Stimulated activated CD4-positive, alpha-beta T cell treated with anti-CD3 and anti-CD28 coated beads, Interleukin-12 subunit alpha, Interleukin-12 subunit beta, amount 100 ng/mL, for 4 hours (primary cell): ENCODE data around the gene SSBP3.
"Not testable (repeated sequence)": the region's sequence is repeated elsewhere in the genome, so short reads cannot be mapped to it uniquely, and the experiment has no call there.

Experiments
- DNase-seq: peaks from one replicate; pipeline ENCODE4 v3.0.0-alpha.2; 2020

The SSBP3 gene

GRCh38 chr1:54406339-54407153 lies at the start of gene SSBP3:
Gene SSBP3, minus strand, starts transcription at chr1:54406394.
- DNase-seq, result peak; percentile 90

- DNase-seq, result no peak
Measured at GRCh38 chr1:54453509-54453908, 47.3 kb upstream of the SSBP3 start.

- no peak for DNase-seq
Measured at GRCh38 chr1:54453022-54453421, 46.8 kb upstream of the SSBP3 start.

- not testable (repeated sequence) for DNase-seq
Measured at GRCh38 chr1:54449431-54449830, 43.2 kb upstream of the SSBP3 start.

DNA sequence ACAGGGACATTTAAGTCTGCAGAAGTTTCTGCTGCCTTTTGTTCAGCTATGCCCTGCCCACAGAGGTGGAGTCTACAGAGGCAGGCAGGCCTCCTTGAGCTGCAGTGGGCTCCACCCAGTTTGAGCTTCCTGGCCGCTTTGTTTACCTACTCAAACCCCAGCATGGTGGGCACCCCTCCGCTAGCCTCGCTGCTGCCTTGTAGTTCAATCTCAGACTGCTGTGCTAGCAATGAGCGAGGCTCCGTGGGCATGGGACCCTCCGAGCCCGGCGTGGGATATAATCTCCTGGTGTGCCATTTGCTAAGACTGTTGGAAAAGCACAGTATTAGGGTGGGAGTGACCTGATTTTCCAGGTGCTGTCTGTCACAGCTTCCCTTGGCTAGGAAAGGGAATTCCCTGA lies 42.6 kb upstream of the SSBP3 start:
- DNase-seq, result not testable (repeated sequence)

- not testable (repeated sequence) for DNase-seq
Measured at GRCh38 chr1:54447081-54447480, 40.9 kb upstream of the SSBP3 start.

DNA sequence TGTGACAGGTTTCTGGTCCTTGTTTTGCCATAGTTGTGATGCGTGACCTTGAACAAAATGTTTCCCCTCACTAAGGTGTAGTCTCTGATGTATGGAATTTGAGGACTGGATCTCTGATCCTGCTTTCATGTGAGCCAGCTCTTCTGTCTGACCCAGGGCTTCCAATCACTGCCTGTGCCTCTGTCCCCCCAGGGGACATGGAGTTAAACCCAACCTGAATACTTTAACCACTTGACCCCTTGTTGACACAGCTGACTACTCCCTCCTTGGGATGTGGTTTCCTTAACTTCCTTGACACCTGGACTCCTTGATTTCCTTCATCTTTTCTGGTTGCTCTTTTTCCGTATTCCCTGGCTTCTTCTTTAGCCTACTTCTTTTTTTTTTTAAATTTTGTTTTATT lies 36.0 kb upstream of the SSBP3 start:
- no peak for DNase-seq

DNA sequence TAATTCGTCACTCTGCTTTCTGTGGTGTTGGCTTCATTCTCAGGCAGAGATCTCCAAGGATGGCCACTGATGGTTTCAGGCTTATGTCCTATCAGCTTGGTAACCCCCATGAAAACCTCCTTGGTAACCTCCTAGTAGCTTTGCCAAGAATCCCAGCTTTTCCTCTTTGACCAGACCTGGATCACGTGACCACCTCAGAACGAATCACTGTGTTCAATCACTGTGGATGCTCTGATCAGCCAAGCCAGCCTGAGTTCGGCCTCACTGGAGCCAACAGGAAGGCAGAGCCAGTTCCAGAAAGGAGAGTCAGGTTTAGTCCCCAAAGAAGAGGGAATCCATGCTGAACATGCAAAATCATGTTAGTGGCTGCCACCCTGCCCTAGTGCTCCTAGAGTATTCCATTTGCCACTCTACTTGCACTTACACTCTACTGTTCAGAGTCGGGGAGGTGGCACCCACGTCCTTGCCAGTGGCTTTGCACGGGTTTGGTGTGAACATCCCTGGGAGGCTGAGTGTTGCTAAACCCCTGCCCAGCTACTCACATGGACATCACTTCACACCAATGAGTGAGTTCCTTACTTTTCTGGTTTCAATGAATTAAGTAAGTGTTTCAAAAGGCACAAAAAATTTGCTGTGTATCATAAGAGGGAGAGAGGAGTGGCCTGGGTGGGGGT lies 33.5 kb upstream of the SSBP3 start:
- DNase-seq, result no peak

GRCh38 chr1:54437783-54438182 lies 31.6 kb upstream of the SSBP3 start:
- DNase-seq, result no peak

- no peak for DNase-seq
Measured at GRCh38 chr1:54436826-54437225, 30.6 kb upstream of the SSBP3 start.

GRCh38 chr1:54429838-54430237 lies 23.6 kb upstream of the SSBP3 start:
- DNase-seq, result no peak

DNA sequence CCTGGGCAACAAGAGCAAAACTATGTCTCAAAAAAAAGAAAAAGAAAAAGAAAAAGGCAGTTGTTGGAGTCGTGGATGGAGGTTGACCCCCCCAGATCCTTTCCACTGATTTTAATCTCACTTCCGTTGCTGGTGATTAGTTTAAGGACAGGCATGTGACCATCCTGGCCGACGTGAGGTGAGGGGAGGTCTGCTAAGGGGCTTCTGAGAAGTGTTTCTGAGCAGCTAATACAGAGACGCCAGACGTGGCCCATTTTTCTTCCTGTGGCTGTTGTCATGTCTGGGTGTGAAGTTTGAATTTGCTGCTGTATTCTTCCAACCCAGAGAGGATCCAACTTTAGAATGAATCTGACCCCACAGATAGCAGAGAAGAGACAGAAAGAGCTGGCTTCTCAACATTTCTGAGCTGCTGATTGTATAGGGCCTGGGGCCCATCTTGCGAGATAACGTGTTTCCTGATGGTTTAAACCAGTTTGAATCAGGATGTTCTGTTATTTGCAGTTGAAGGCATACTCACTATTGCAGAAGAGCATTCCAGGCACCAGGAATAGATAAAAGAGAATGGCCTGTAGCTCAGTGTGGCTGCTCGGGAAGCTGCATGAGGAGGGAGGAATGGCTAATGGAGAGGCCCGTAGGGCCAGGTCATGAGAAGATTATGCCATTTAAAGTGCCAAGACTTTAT lies 22.8 kb upstream of the SSBP3 start:
- no peak for DNase-seq

- DNase-seq, result no peak
Measured at GRCh38 chr1:54425152-54425584, 19.0 kb upstream of the SSBP3 start.

DNA sequence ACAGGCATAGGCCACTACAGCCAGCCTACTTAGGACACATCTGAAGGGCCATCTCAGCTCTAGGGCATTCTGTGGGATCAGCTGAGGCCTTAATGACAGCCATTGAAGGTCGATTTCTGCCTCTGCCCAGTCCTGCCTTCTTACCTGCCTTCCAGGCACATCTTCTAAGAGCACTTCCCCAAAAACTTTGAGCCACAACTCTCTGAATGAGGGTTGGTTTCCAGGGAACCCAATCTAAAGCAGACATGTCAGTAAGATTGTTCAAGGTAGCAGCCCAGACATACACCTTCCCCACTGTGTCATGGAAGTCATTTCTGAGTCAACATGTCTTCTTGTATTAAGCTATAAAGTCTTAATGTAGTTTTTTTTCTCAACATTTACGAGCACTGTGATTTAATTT lies 18.2 kb upstream of the SSBP3 start:
- DNase-seq, result no peak

DNA sequence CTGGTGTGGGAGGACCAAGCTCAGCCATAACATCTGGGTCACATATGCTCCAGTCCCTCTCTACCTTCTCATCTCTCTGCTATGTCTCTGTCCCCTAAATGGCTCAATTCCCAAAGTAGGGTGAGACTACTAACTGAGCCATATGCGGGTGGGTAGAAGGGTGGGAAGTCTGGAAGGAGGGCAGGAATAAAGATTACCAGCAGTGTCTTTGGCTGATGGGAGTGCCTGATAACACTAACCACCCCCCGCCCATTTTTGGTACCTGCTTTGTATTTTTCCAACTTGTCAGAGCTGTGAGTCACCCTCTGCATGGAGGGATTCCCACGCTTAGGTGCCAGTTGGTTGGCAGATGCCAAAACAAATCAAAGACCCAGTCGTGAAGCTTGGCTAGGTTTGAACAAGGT lies 14.9 kb upstream of the SSBP3 start:
- DNase-seq, result no peak

- not testable (repeated sequence) for DNase-seq
Measured at GRCh38 chr1:54418598-54418997, 12.4 kb upstream of the SSBP3 start.

GRCh38 chr1:54417123-54417522 lies 10.9 kb upstream of the SSBP3 start:
- no peak for DNase-seq

GRCh38 chr1:54416435-54416834 lies 10.2 kb upstream of the SSBP3 start:
- no peak for DNase-seq

GRCh38 chr1:54415991-54416390 lies 9.8 kb upstream of the SSBP3 start:
- no peak for DNase-seq

DNA sequence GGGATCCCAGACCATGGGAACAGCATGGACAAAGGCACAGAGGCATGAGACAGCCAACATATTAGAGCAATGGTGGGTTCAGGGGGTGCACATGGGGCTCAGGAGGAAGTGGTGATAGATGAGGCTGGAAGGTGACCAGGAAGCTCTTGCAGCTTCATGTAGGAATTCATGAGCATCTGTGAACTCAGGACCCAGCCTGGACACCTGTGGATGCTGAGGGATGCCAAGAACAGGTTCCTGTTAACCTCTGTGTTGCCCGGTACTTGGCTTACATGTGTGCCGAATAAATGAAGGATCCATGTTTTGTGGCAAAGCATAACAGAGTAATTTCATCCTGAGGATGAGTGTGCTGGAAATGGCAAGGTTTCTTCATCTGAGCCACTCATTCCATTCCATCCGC lies 9.3 kb upstream of the SSBP3 start:
- no peak for DNase-seq

- DNase-seq, result no peak
Measured at GRCh38 chr1:54413732-54414131, 7.5 kb upstream of the SSBP3 start.

DNA sequence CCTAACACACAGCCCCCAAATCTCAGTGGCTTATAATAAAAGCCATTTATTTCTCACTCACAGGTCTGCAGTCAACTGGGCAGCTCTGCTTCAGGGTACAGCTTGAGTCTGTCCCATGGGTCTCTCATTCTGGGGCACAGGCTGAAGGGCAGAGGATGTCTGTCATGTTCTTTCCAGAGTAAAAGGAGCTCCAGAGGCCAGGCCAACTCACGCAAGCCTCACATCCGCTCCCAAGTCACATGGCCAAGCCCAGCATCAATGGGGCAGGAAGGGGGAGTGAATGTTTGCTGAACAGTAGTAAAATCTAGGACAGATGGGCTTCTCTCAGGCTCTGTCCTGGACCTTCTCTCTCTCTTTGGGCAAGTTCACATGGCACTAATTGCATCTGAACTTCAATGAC lies 7.1 kb upstream of the SSBP3 start:
- no peak for DNase-seq

- DNase-seq, result no peak
Measured at GRCh38 chr1:54410359-54410758, 4.2 kb upstream of the SSBP3 start.
